Omental fat pad (tissue), 4 donors: Measurements from ENCODE around the gene PHKA2. TPM values are rescaled to one million over a fixed set of nuclear protein-coding genes. Genes with fewer than 3 reads are reported as not detected.

Experiments used
- ATAC-seq: fragments of 150-250 bp; one replicate; pipeline ENCODE4 v1.9.1; 2016; ENCODE audit warnings: mild to moderate bottlenecking, moderate library complexity; ENCODE audit not compliant: low FRiP score
- DNase-seq: peaks from one replicate; pipeline ENCODE4 v3.0.0-alpha.2; 2019; ENCODE audit warnings: low spot score
- CTCF ChIP-seq, 3 donors: fragments of 450-650 bp; IDR thresholded peaks; one replicate each; pipeline ENCODE4 v1.5.1; 2016 to 2017; ENCODE audit warnings: antibody characterized with exemption in 3 of 3, mild to moderate bottlenecking in 3 of 3, moderate library complexity in 2 of 3
- total RNA-seq, 4 donors: library from RNA; depleted of rRNA; stranded (reverse); fragments of >200 nt; gene quantifications; one replicate each; pipeline ENCODE4 v1.1.0, GENCODE V29; 2016

The PHKA2 gene
- total RNA-seq, 4 donors from 2014 or later: 18.4 to 30.6 (median 19.9) TPM

GRCh38 chrX:18962329-18962728, 21.6 kb downstream of the PHKA2 start:
- no peak for DNase-seq
- ATAC-seq: no peak
- TF ChIP-seq CTCF (IDR thresholded peaks at IDR 0.05): no peak

- ATAC-seq: no peak
- DNase-seq: no peak
- no peak for TF ChIP-seq CTCF (IDR thresholded peaks at IDR 0.05)
Measured at GRCh38 chrX:18961686-18962085, 22.2 kb downstream of the PHKA2 start.

GRCh38 chrX:18956303-18957032, 27.4 kb downstream of the PHKA2 start:
- no peak for DNase-seq
- no peak for TF ChIP-seq CTCF (IDR thresholded peaks at IDR 0.05)
- no peak for ATAC-seq

GRCh38 chrX:18955676-18956075, 28.2 kb downstream of the PHKA2 start:
- DNase-seq (no peak), ATAC-seq (no peak)
- TF ChIP-seq CTCF (IDR thresholded peaks at IDR 0.05): no peak

- ATAC-seq (no peak), DNase-seq (no peak)
- TF ChIP-seq CTCF (IDR thresholded peaks at IDR 0.05): no peak
Measured at GRCh38 chrX:18951032-18951431, 32.9 kb downstream of the PHKA2 start.

GRCh38 chrX:18949944-18950301, 34.0 kb downstream of the PHKA2 start:
- no peak for ATAC-seq
- no peak for TF ChIP-seq CTCF (IDR thresholded peaks at IDR 0.05)
- no peak for DNase-seq

GRCh38 chrX:18949291-18949943, 34.5 kb downstream of the PHKA2 start:
- TF ChIP-seq CTCF (IDR thresholded peaks at IDR 0.05): no peak
- ATAC-seq (no peak), DNase-seq (no peak)
